H9 (cell line): ENCODE results near the gene CAMTA1. TPM values are rescaled to one million over a fixed set of nuclear protein-coding genes. Genes with fewer than 3 reads are reported as not detected.

Source experiments
- DNase-seq: peaks from one replicate; pipeline ENCODE4 v3.0.0-alpha.2; 2017
- H2AFZ ChIP-seq: one replicate; pipeline ENCODE4 v1.6.1; 2013; ENCODE audit warnings: mild to moderate bottlenecking, low read length, control low read depth, moderate library complexity
- H2AK5ac ChIP-seq: 2 replicates; pipeline ENCODE4 v1.6.1; 2013; ENCODE audit warnings: low read length, control low read depth, mixed read lengths; ENCODE audit not compliant: insufficient read length
- H2BK120ac ChIP-seq: one replicate; pipeline ENCODE4 v1.6.1; 2013; ENCODE audit warnings: low read depth, mild to moderate bottlenecking, low read length, control low read depth, inconsistent platforms; ENCODE audit not compliant: poor library complexity, severe bottlenecking
- H2BK12ac ChIP-seq: 2 replicates; pipeline ENCODE4 v1.6.1; 2013; ENCODE audit warnings: low read length, control low read depth, mixed read lengths, low read depth; ENCODE audit not compliant: insufficient read length
- H2BK15ac ChIP-seq: 2 replicates; pipeline ENCODE4 v1.6.1; 2013; ENCODE audit warnings: low read depth, low read length, control low read depth
- H2BK20ac ChIP-seq: one replicate; pipeline ENCODE4 v1.6.1; 2013; ENCODE audit warnings: low read depth, mild to moderate bottlenecking, low read length, control low read depth, inconsistent platforms; ENCODE audit not compliant: poor library complexity, severe bottlenecking
- H2BK5ac ChIP-seq: 2 replicates; pipeline ENCODE4 v1.6.1; 2013; ENCODE audit warnings: low read length, control low read depth, mixed read lengths; ENCODE audit not compliant: insufficient read length
- H3K14ac ChIP-seq: 2 replicates; pipeline ENCODE4 v1.6.1; 2013; ENCODE audit warnings: low read length, control low read depth; ENCODE audit not compliant: insufficient read depth
- H3K18ac ChIP-seq: 2 replicates; pipeline ENCODE4 v1.6.1; 2013; ENCODE audit warnings: low read depth, mild to moderate bottlenecking, mixed read lengths, low read length, control low read depth; ENCODE audit not compliant: insufficient read length
- H3K23ac ChIP-seq: 2 replicates; pipeline ENCODE4 v1.6.1; 2013; ENCODE audit warnings: low read length, control low read depth, mixed read lengths, low read depth; ENCODE audit not compliant: insufficient read length
- H3K23me2 ChIP-seq: 2 replicates; pipeline ENCODE4 v1.6.1; 2013; ENCODE audit warnings: low read depth, mild to moderate bottlenecking, mixed read lengths, low read length, control low read depth; ENCODE audit not compliant: insufficient read length, poor library complexity, severe bottlenecking
- H3K27ac ChIP-seq: 2 replicates; pipeline ENCODE4 v1.5.1; 2013; ENCODE audit warnings: low read length, control low read depth, mixed read lengths, low read depth; ENCODE audit not compliant: insufficient read length
- H3K27me3 ChIP-seq: 2 replicates; pipeline ENCODE4 v1.6.1; 2013; ENCODE audit warnings: low read length, control low read depth, inconsistent platforms; ENCODE audit not compliant: insufficient read depth
- H3K4ac ChIP-seq: 2 replicates; pipeline ENCODE4 v1.6.1; 2013; ENCODE audit warnings: low read depth, mild to moderate bottlenecking, control low read depth, inconsistent platforms, low read length, moderate library complexity
- H3K4me1 ChIP-seq: 2 replicates; pipeline ENCODE4 v1.6.1; 2013; ENCODE audit warnings: low read length, control low read depth, inconsistent platforms; ENCODE audit not compliant: insufficient read depth
- H3K4me2 ChIP-seq: 2 replicates; pipeline ENCODE4 v1.6.1; 2013; ENCODE audit warnings: low read length, control low read depth, mixed read lengths; ENCODE audit not compliant: insufficient read length, insufficient read depth
- H3K56ac ChIP-seq: 2 replicates; pipeline ENCODE4 v1.6.1; 2013; ENCODE audit warnings: low read depth, mild to moderate bottlenecking, mixed read lengths, low read length, control low read depth; ENCODE audit not compliant: insufficient read length
- H3K79me1 ChIP-seq: 2 replicates; pipeline ENCODE4 v1.6.1; 2013; ENCODE audit warnings: low read depth, mild to moderate bottlenecking, moderate library complexity, low read length, control low read depth, inconsistent platforms; ENCODE audit not compliant: insufficient read depth, poor library complexity, severe bottlenecking
- H3K79me2 ChIP-seq: 2 replicates; pipeline ENCODE4 v1.6.1; 2013; ENCODE audit warnings: low read length, control low read depth, inconsistent platforms; ENCODE audit not compliant: insufficient read depth
- H3K9ac ChIP-seq: 2 replicates; pipeline ENCODE4 v1.6.1; 2013; ENCODE audit warnings: low read length, control low read depth, mixed read lengths; ENCODE audit not compliant: insufficient read length; ENCODE audit errors: extremely low read depth
- H3K9me3 ChIP-seq: one replicate; pipeline ENCODE4 v1.6.1; 2013; ENCODE audit warnings: low read depth, low read length, inconsistent platforms; ENCODE audit not compliant: control insufficient read depth
- H3T11ph ChIP-seq: one replicate; pipeline ENCODE4 v1.6.1; 2013; ENCODE audit warnings: mild to moderate bottlenecking, low read length, control low read depth, inconsistent platforms
- H4K20me1 ChIP-seq: one replicate; pipeline ENCODE4 v1.6.1; 2013; ENCODE audit not compliant: control insufficient read depth, insufficient read length, insufficient read depth
- H4K5ac ChIP-seq: 2 replicates; pipeline ENCODE4 v1.6.1; 2013; ENCODE audit warnings: low read depth, mild to moderate bottlenecking, mixed read lengths, low read length, control low read depth; ENCODE audit not compliant: insufficient read length
- H4K8ac ChIP-seq: replicated peaks from 2 replicates; pipeline ENCODE4 v1.6.1; 2013; ENCODE audit warnings: low read length, control low read depth, mixed read lengths, low read depth; ENCODE audit not compliant: insufficient read length
- H4K91ac ChIP-seq: 2 replicates; pipeline ENCODE4 v1.6.1; 2013; ENCODE audit warnings: low read depth, mild to moderate bottlenecking, moderate library complexity, mixed read lengths, low read length, control low read depth; ENCODE audit not compliant: insufficient read length
- H3K27ac Mint-ChIP-seq, 3 experiments: 2 replicates in 2 of 3; 3 replicates in 1 of 3; pipeline ENCODE4 v1.8.0; 2020 to 2021; ENCODE audit warnings: mixed read lengths in 3 of 3, mild to moderate bottlenecking in 1 of 3, moderate library complexity in 1 of 3
- H3K27me3 Mint-ChIP-seq: 2 replicates; pipeline ENCODE4 v1.8.0; 2021; ENCODE audit warnings: low read depth, mild to moderate bottlenecking, moderate library complexity, mixed read lengths
- H3K36me3 Mint-ChIP-seq, 3 experiments: 2 replicates in 2 of 3; 3 replicates in 1 of 3; pipeline ENCODE4 v1.8.0; 2020 to 2021; ENCODE audit warnings: low read depth in 3 of 3, mixed read lengths in 3 of 3; ENCODE audit not compliant: insufficient read depth in 1 of 3
- H3K4me1 Mint-ChIP-seq, 2 experiments: 2 replicates each; pipeline ENCODE4 v1.8.0; 2020; ENCODE audit warnings: mixed read lengths in 2 of 2
- H3K4me3 Mint-ChIP-seq, 2 experiments: 2 replicates in 1 of 2; 3 replicates in 1 of 2; pipeline ENCODE4 v1.8.0; 2020 to 2021; ENCODE audit warnings: mild to moderate bottlenecking in 2 of 2, mixed read lengths in 2 of 2, moderate library complexity in 1 of 2
- H3K9me3 Mint-ChIP-seq, 2 experiments: 2 replicates in 1 of 2; 3 replicates in 1 of 2; pipeline ENCODE4 v1.8.0; 2020; ENCODE audit warnings: mild to moderate bottlenecking in 2 of 2, mixed read lengths in 2 of 2, moderate library complexity in 1 of 2
- WGBS: extraction: QIAGEN DNeasy Blood & Tissue Kit; methylation state at CpG from one replicate; pipeline ENCODE4 v1.1.7; 2013; ENCODE audit warnings: missing lambda C conversion rate, low lambda C conversion rate, mixed read lengths; ENCODE audit not compliant: insufficient read length; ENCODE audit errors: extremely low coverage; 5-methylcytosine and 5-hydroxymethylcytosine counted together
- total RNA-seq: library from RNA; stranded (reverse); gene quantifications from 2 replicates; pipeline ENCODE4 v1.2.1, GENCODE V29; 2021
- TF ChIP-seq, protein P1 (sequence below): fragments of 200-600 bp; sonication (generic); conservative IDR thresholded peaks from 3 replicates; pipeline ENCODE4 v1.8.0; 2021; ENCODE audit warnings: antibody characterized with exemption, mild to moderate bottlenecking

CAMTA1 gene
- total RNA-seq, 1 experiment from 2014 or later = 115 TPM

DNA sequence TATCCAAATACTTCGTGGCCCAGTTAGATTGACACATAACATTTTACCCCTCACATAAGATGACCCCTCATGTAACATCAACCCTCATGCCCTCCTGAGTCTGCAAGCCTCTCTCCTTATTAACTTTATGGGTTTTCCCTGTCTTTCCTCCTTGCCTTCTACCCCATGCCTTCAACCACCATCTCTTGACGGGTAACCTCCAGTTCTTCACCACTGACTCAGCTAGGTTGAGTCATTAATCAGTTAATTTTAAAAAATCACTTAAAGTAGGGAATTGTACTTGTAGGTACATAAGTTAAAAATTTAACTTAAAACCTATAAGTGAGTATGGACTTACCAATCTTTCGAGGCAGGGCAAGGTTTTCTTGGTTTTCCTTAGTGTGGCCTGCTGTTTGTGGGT is 330.7 kb downstream of the CAMTA1 start:
- Histone ChIP-seq H2BK20ac (no peak overlapping the region), H3T11ph (no peak overlapping the region), H3K9me3 (no peaks in the 10 kb centered on the region), H4K20me1 (no peaks in the 10 kb centered on the region), H3K14ac (no peak overlapping the region), H2BK5ac (no peak overlapping the region), H4K91ac (no peak overlapping the region), H2AFZ (no peak overlapping the region), H2BK120ac (no peak overlapping the region), H3K23ac (no peak overlapping the region), H4K5ac (no peak overlapping the region), H3K27me3 (no peaks in the 10 kb centered on the region), H3K18ac (no peak overlapping the region), H3K4ac (no peak overlapping the region), H3K79me2 (no peaks in the 10 kb centered on the region), H2AK5ac (no peak overlapping the region), H3K56ac (no peak overlapping the region), H3K23me2 (no peaks in the 10 kb centered on the region), H4K8ac (no peak overlapping the region), H2BK15ac (no peak overlapping the region), H3K27ac (no peak overlapping the region), H2BK12ac (no peak overlapping the region), H3K79me1 (no peaks in the 10 kb centered on the region), H3K4me2 (no peak overlapping the region), H3K9ac (no peak overlapping the region), H3K4me1 (no peaks in the 10 kb centered on the region)
- DNase-seq = no peak
- no peak overlapping the region for H3K27ac Mint-ChIP-seq
- TF ChIP-seq, protein P1, sequence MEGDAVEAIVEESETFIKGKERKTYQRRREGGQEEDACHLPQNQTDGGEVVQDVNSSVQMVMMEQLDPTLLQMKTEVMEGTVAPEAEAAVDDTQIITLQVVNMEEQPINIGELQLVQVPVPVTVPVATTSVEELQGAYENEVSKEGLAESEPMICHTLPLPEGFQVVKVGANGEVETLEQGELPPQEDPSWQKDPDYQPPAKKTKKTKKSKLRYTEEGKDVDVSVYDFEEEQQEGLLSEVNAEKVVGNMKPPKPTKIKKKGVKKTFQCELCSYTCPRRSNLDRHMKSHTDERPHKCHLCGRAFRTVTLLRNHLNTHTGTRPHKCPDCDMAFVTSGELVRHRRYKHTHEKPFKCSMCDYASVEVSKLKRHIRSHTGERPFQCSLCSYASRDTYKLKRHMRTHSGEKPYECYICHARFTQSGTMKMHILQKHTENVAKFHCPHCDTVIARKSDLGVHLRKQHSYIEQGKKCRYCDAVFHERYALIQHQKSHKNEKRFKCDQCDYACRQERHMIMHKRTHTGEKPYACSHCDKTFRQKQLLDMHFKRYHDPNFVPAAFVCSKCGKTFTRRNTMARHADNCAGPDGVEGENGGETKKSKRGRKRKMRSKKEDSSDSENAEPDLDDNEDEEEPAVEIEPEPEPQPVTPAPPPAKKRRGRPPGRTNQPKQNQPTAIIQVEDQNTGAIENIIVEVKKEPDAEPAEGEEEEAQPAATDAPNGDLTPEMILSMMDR = no peak
- H3K4me1 Mint-ChIP-seq = peaks cover 18 to 20% of the 10 kb centered on the region in 2 experiments
- H3K36me3 Mint-ChIP-seq = peaks cover 3 to 19% (median 8%) of the 10 kb centered on the region in 3 experiments; a peak in 6 of 7 replicates
- no peak overlapping the region for H3K4me3 Mint-ChIP-seq
- no CpG with 5 or more reads among the region's 3 CpGs for WGBS
- H3K27me3 Mint-ChIP-seq = peaks cover 7% of the 10 kb centered on the region
- peaks cover 14 to 16% of the 10 kb centered on the region in 2 experiments; a peak in 4 of 5 replicates for H3K9me3 Mint-ChIP-seq
